Suprapubic skin (tissue), 4 donors: ENCODE measurements around the gene GPC5.

ENCODE experiments used
- CTCF ChIP-seq, 2 donors: fragments of 200-600 bp in 1 of 2; fragments of 450-650 bp in 1 of 2; sonication (generic) in 1 of 2; IDR thresholded peaks; one replicate each; pipeline ENCODE4 v1.5.1; 2016 to 2019; ENCODE audit warnings: antibody characterized with exemption in 2 of 2, mild to moderate bottlenecking in 1 of 2, moderate library complexity in 1 of 2
- POLR2A ChIP-seq, 2 donors: fragments of 450-650 bp; IDR thresholded peaks; one replicate each; pipeline ENCODE4 v1.6.1; 2017; ENCODE audit warnings: antibody characterized with exemption in 2 of 2, mild to moderate bottlenecking in 2 of 2, moderate library complexity in 2 of 2
- POLR2AphosphoS5 ChIP-seq, 3 donors: sonication (generic); formaldehyde crosslinking; IDR thresholded peaks; one replicate each; pipeline ENCODE4 v1.6.1; 2017; ENCODE audit warnings: antibody characterized with exemption in 3 of 3

- no peak for TF ChIP-seq CTCF (IDR thresholded peaks at IDR 0.05)
- TF ChIP-seq POLR2A (IDR thresholded peaks at IDR 0.05): no peak
- no peak for TF ChIP-seq POLR2AphosphoS5 (IDR thresholded peaks at IDR 0.05)
Observed at GRCh38 chr13:92173254-92173653, 774.8 kb downstream of the GPC5 start.
